NCI-H2196 treated with DMSO at 0.1 percent for 48 hours (cell line): ENCODE results near the gene CYTH1.

Experiments used
- DNase-seq: peaks from one replicate; lab custom pipeline; 2025; ENCODE audit not compliant: unreplicated experiment; lab: John Stamatoyannopoulos, UW

CYTH1 gene

DNA sequence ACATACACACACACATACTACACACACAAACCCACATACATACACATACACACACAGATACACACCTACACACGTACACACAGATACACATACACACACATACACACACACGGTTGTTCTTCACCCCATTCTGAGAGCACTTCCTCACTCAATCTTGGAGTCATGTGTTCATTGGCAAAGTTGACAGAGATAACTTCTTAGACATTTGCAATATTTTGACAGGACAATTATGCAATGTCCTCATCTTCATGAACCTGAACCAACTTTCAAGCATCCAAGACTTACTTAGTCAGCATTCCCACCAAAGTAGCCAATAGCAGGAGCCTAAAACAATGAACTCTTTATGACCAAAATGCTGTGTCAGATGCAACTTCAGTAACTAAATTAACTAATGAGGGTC lies 127.7 kb downstream of the CYTH1 start:
- no peak for DNase-seq

DNA sequence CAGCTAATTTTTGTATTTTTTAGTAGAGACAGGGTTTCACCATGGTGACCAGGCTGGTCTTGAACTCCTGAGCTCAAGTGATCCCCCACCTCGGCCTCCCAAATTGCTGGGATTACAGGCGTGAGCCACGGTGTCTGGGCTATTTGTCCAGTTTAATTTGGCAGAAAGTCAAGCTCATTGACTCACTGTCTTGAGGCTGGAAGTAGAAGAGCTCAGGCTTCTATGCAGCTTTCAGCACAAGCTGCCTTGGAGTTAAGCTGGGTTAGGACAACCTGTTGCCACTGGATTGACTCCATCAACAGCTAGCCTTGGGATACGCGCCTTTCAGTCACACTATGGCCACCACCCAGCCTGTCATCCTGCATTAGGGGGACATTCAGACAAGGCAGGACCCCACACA lies 128.7 kb downstream of the CYTH1 start:
- DNase-seq: no peak

DNA sequence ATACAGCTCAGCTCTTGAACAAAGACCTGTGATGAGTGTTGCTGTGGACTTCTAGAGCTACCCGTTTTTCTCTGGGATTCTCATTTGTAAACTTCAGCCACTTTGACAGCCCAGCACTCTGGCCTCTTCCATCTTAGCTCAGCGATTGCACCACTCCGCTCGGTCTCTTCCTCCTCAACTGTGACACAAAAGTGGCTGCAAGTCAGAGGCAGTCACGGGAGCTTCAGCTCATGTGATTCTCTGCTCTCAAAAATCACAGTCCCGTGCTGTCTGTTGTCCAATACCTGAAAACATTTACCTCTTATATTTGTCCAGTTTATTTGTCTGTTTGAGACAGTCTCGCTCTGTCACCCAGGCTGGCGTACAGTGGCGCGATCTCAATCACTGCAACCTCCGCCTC lies 129.2 kb downstream of the CYTH1 start:
- no peak for DNase-seq

DNA sequence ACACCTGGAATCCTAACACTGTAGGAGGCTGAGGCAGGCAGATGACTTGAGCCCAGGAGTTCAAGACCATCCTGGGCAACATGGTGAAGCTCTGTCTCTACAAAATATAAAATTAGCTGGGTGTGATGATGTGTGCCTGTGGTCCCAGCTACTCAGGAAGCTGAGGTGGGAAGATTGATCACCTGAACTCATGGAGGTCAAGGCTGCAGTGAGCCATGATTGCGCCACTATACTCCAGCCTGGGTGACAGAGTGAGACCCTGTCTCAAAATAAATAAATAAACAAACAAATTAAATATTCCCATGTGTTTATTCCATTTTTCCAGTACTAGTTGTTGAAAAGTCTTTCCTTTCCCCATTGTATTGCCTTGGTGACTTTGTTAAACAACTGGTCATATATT lies 130.0 kb downstream of the CYTH1 start:
- no peak for DNase-seq

DNA sequence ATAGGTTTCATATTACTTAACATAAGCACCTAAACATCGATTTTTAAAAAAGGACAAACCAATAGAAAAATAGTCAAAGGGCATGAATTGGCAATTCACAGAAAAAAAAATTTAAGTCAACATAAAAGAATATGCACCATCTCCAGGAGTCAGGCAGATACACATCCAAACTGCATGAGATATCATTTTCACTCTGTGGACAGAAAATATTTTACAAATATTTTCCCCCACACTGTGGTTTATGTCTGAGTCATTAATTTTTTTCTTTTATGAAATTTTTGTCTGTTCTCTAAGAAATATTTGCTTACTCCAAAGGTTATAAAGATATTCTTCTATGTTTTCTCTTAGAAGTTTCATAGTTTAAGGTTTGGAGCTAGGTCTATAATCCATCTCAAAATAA lies 130.5 kb downstream of the CYTH1 start:
- no peak for DNase-seq

DNA sequence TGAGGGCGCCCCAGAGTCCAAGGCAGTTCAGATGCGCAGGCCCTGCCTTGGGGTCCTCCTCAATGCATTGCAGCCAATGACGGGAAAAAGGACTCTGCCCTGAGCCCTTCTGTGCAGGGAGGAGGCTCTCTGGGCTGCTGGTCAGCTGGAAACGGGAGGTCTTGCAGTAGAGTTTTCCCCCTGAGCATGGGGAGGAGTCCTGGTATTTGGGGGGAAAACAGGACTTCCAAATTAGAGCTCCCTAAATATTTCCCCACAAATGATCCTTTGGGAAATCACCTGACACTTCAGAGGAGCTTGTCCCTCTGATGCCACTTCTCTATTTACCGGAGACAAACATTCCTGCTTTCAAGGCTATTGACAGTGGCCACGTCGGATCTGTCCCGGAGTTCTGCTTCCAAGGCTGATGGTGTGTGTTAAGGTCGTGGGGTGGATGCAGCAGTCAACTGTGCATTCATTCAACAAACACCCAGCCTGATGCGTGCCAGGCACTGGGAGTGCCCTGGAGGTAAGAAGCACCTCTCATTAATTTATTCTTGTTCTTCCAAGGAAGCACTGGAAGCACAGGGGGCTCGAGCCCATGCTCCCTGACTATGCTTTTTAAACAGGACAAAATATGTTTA lies 131.9 kb downstream of the CYTH1 start:
- no peak for DNase-seq

DNA sequence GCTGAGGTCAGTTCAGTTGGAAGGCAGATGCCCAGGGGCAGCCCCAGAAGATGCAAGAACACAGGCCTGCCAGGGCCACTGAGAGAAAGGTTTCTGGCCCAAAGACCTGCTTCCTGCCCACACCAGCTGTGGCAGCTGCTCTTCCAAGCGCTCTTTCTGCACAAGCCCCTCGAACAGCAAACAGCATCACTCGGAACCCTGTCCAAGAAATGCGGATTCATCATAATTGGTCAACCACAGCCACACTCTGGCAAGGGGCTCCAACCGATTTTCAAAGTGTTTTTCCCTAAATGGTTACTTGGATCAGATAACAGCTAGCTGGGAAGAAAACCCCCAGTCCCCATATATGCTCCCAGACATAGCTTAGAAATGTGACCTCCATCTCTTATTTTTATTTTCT lies 133.8 kb downstream of the CYTH1 start:
- no peak for DNase-seq

DNA sequence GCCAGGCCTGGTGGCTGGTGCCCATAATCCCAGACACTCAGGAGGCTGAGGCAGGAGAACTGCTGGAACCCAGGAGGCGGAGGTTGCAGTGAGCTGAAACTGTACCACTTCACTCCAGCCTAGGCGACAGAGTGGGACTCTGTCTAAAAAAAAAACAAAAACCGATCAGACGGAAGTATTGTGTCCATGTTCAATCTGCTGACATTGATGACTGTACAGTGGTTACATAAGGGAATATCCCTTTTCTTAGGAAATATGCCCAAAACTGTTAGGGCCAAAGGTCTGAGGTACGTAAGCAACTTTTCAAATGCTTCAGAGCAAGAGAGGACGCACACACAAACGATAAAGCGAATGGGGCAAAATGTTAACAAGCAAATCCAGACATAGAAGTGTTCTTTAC lies 135.0 kb downstream of the CYTH1 start:
- DNase-seq: no peak

DNA sequence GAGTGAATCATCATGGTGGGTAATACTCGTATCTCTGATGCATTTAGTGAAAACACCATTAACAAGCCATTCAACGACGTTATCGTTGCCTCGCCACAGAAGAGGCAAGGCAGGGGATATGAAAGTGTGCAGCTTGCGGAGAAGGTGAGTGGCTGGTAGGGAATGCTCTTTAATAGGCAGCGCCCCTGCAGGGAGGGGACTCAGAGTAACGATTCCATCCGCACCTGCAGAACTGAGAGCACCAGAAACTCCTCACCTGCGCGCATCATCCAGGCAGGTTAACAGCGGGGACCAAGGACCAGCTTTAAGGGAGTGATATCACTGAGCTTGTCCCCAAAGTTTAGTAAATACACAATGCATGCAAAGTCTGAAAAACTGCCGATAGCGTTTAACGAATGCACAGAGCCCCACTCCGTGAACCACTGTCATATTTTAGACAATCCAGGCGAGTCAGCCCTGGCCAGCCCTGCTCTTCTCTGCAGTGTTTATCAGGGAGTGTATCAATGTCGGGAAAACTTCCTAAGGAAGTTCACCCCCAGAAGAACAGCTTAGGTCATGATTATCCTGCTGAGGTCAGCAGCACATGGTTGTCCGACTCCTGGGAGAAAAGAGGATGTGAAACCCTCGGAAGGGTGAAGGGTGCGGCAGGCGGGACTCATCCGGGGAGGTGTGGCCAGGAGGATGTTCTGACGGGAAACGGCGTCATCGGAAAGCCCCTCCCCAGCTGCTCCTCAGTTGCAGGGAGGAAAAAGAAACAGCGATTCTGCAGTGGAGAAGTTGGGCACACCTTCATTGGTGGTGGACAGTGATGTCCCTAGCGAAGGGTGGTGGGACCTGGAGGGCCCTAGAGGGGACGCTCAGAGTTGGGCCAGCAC lies 136.4 kb downstream of the CYTH1 start:
- no peak for DNase-seq

DNA sequence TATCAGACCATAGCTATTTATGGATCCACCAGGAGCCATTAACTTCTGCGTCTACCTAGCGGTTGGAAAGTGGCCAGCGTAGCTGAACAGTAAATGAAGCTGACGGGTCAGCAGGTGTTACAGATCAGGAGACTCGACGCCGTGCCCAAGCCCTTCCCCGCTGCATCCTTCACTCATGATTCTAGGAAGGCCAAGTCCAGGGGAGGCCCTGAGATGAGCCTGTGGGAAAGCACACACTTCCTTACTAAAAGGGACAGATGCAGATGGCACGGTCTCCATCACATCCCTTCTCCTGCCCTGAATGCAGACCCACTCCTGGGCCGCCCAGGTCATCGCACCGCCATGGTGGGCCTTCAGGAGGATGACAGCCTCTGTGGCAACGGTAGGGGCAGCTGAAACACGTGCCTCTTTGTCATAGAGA lies 137.1 kb downstream of the CYTH1 start:
- DNase-seq: no peak

DNA sequence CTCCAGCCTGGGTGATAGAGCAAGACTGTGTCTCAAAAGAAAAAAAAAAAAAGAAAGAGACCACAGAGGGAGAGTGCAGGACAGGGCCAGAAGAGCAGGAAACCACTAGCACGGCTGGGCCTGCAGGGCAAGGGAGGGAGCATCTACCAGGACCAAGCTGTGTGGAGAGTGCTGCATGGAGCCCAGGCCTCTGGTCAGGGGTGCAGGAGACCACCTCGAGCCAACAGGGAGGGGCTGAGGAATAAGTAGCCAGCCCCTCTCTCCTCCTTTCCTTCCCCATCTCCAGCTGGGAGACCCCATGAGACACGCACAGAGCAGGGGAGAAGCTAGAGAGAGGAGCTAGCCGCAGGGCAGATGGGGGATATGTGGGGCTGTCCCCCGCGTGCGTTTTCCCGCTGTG lies 137.8 kb downstream of the CYTH1 start:
- DNase-seq: no peak

DNA sequence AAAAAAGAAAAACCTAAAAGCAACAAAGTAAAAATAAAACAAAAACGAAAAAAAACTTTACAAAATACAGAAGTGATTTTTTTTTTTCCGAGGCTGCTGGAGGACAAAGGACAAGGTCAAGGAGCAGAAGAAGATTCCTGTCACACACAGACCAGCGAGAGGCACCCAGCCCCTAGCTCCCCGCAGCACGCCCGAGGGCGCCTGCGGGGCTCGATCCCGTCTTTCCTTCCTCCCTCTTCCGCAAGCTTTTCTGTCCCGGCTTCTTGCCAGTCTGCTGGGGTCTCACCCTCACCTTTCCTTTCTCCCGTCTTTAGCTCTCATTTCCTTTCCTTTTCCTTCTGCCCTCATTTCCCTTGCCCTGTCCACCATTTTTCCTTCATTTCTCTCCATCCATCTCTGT lies 138.7 kb downstream of the CYTH1 start:
- DNase-seq: no peak

DNA sequence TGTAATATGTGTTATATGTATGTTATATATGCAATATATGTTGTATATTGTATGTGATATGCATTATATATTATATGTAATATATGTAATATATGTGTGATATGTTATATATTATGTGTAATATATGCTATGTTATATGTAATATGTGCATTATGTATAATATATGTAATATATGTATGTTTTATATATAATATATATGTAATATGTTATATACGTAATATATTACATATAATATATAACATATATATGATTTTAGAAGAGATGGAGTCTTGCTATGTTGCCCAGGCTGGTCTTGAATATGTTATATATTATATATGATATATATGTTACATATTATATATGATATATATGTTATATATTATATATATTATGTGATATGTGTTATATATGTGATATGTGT lies 139.4 kb downstream of the CYTH1 start:
- no peak for DNase-seq

DNA sequence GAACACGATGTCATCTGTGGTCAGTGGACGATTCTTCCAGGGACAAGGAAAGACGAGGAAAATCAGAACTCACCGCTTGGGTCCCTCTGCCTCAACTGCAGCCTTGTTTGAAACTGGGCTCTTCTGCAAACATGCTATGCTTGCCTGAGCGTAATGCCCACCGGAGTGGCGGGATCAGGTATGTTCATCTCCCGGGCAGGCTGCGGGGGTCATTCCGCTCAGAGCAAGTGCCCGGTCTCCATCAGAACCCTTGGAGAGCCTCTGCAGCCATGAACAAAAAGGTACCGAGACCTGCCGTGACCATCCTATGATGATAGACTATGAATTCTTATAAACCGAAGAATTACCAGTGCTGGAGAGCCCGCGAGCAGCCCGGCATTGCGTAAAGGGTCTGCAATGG lies 140.4 kb downstream of the CYTH1 start:
- DNase-seq: no peak

DNA sequence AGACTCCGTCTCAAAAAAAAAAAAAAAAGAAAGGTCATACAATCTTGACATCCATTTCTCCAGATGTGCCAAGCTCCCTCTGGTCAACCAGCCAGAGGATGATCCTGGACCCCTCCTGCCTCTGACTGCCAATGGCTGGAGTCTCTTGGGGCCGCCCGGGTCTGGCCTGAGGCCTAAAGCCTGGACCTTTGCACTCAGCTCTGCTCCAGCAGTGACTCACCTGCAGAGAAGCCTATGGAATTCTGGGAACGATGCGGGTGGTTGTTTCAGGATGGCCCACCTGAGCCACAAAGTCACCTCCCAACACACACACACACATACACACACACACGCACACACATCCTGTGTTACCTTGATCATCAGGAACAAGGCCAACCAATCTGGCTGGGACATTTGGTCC lies 140.8 kb downstream of the CYTH1 start:
- no peak for DNase-seq

DNA sequence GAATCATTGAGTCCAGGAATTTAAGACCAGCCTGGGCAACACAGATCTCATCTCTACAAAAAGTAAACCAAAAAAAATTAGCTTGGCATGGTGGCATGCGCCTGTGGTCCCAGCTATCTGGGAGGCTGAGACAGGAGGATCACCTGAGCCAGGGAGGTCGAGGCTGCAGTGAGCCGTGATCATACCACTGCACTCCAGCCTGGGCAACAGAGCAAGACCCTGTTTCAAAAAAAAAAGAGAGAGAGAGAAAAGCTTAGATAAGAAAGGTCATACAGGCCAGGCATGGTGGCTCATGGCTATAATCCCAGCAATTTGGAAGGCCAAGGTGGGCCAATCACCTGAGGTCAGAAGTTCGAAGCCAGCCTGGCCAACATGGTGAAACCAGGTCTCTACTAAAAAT lies 141.4 kb downstream of the CYTH1 start:
- no peak for DNase-seq

DNA sequence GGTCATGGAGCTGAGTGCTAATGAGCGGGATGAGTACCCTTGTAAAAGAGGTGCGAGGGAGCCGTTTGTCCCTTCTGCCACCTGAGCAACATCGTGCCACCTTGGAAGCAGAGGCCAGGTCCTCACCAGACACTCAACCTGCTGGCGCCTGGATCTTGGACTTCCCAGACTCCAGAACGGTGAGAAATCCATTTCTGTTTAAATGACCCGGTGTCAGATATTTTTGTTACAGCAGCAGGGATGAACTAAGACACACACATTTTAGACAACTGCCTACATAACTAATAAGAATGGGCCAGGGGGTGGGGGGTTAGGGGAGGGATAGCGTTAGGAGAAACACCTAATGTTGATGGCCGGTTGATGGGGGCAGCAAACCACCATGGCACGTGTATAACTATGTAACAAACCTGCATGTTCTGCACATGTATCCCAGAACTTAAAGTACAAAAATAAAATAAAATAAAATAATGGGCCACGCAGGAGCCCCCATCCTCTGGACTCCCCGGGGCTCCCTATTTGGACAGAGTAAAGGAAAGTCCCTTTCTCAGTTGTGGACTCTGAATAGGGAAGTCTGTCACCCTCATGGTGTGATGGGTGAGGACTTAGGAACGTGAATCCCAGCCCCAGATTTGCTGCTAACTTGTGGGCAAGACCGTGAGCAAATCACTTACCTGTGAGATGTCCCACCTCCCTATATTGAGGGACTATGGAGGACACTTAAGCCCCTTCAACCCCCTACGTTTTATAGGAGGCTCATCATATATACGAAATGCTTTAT lies 144.2 kb downstream of the CYTH1 start:
- no peak for DNase-seq

DNA sequence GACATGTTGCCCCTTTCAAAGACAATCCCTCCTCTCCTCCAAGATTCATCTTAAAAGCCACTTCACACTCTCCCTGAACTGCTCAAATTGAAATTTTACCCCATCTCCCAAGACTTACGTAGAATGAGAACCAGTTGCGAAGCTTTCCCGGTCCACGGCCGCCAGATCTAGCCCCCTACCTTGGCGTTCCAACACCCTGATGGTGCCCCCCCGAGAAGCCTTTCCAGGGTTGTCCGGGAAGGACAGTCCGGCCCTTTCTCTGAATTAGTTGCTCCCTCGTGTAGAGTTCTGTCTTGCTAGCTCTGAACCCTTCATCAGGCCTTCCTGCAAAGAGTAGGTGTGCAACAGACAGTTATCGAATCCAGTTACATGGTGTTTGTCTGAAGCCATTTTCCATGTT lies 144.9 kb downstream of the CYTH1 start:
- DNase-seq: no peak

DNA sequence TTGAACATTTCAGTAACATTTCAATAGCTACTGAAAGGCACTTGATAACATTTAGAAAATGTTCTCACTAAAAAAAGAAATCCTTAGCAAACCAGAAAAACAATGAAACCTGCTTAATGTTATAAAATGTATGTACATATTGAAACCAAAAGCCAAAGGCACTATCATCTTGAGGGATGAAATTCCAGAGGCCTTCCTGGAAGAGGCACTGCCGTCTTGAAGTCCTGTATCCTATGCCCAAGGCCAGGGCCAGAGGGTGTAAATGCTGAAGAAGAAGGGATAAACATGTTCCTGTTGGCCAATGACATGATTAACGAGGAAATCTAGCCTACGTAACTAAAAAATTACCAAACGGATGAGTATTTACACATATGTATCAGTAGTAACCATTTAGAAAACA lies 147.9 kb downstream of the CYTH1 start:
- DNase-seq: no peak

DNA sequence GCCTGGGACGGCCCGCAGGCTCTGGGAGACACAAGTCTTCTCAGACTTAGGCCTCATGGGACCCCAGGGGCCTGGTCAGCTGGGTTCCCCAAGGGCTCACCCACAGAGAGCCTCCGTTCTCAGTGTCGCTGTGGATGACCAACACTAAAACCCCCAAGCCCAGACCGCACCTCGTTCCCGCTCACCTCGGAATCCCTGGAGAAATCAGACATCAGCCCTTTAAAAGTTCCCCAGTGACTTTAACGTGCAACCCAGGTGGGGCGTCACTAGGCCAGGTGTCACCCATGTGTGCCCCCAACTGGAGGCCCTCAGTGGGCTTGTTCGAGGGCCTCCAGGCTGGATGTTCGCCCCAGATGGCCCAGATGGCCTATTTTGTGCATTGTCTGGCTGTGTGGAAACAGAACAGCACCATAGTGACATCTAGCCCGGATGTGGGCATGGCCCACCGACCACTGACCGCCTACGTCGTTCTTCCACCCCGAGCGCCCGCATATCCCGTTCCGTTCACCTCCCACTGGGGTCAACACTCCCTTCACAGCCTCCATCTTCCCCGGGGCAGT lies 152.6 kb downstream of the CYTH1 start:
- DNase-seq: no peak

DNA sequence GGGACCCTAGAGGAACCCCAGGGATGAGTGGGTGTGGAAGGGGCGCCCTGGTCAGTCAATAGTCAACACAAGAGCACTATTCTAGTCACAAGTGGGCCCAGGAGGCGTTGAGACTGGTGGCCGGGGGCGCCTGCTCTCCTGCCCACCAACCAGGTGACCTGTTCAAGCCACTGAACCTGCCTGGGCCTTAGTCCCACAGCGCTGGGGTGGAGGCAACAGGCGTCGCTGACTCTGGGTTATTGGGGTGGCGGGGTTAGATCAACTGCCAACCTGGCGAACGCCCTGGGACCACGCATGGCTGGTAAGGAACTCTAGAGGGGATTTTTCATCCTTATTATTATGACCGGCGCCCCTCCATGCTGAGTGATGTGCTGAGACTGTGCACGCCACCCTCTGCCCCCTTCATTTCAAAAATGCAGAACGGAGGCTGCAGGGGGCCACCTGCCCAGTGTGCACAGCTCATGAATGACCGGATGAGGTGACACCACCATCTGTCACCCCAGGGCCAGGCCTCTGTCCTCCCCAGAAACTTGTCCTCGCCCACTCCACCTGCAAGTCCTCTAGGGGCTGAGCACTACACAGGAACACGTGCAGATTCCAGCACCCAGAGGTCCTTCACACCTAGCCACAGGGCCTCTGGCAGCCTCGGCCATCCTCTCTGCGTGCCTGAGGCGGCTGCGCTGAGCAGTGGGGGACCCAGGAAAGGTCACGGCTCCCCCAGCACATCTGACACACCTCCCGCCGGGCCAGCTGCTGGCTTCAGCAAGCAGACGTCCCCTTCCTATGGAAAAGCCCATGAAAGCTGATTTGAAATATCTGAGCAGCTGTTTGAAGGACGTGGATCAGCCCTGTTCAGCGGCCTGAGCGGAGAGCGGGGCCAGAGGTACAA lies 153.3 kb downstream of the CYTH1 start:
- DNase-seq: no peak
